A549 (cell line): ENCODE measurements around the gene DERA.

Source experiments
- BHLHE40 ChIP-seq: IDR thresholded peaks from 2 replicates; pipeline ENCODE4 v1.6.1; 2012; ENCODE audit warnings: low read depth, low read length, inconsistent platforms
- CHD2 ChIP-seq: fragments of 150-350 bp; IDR thresholded peaks from 2 replicates; pipeline ENCODE4 v1.6.1; 2014; ENCODE audit warnings: low read length; ENCODE audit not compliant: partially characterized antibody
- CTCF ChIP-seq: fragments of >200 bp; sonication (Bioruptor Twin); formaldehyde crosslinking; IDR thresholded peaks from 3 replicates; pipeline ENCODE4 v1.5.1; 2016
- EP300 ChIP-seq, 2 experiments: fragments of >200 bp; sonication (Bioruptor Twin); formaldehyde crosslinking; IDR thresholded peaks; 2 replicates in 1 of 2; 3 replicates in 1 of 2; pipeline ENCODE4 v1.6.1; 2016 to 2017
- MAFK ChIP-seq: fragments of 450-650 bp; IDR thresholded peaks from 2 replicates; pipeline ENCODE4 v1.6.1; 2014; ENCODE audit not compliant: partially characterized antibody
- MAX ChIP-seq: IDR thresholded peaks from 2 replicates; pipeline ENCODE4 v1.6.1; 2012
- POLR2A ChIP-seq: IDR thresholded peaks from 2 replicates; pipeline ENCODE4 v1.6.1; 2012; ENCODE audit warnings: mild to moderate bottlenecking, low read length
- RAD21 ChIP-seq, 2 experiments: fragments of >200 bp in 1 of 2; sonication (Bioruptor Twin) in 1 of 2; formaldehyde crosslinking in 1 of 2; IDR thresholded peaks in 1 of 2; conservative IDR thresholded peaks in 1 of 2; 2 replicates in 1 of 2; 3 replicates in 1 of 2; pipeline ENCODE4 v1.6.1; 2012 to 2018; ENCODE audit warnings: inconsistent platforms in 1 of 2
- RFX5 ChIP-seq: fragments of 450-650 bp; IDR thresholded peaks from 2 replicates; pipeline ENCODE4 v1.7.1; 2014; ENCODE audit warnings: antibody characterized with exemption, mild to moderate bottlenecking, moderate library complexity

- TF ChIP-seq MAX (no peak), RAD21 (conservative IDR thresholded peaks at IDR 0.05 in 1 of 2, IDR thresholded peaks at IDR 0.05 in 1 of 2) (no peak), POLR2A (no peak), CHD2 (no peak), MAFK (no peak), BHLHE40 (no peak), CTCF (no peak), EP300 (IDR thresholded peaks at IDR 0.05) (no peak), RFX5 (no peak)
Observed at GRCh38 chr12:15875863-15876262, 35.3 kb upstream of the DERA start.
